Epithelial cell of proximal tubule (primary cell): ENCODE results near the gene TNKS1BP1. TPM values are rescaled to one million over a fixed set of nuclear protein-coding genes. Genes with fewer than 3 reads are reported as not detected.
"Not testable (repeated sequence)": the region's sequence is repeated elsewhere in the genome, so short reads cannot be mapped to it uniquely, and the experiment has no call there.

Experiments used
- DNase-seq: peaks from one replicate; pipeline ENCODE4 v3.0.0-alpha.2; 2011; ENCODE audit warnings: low read depth
- H3K4me3 ChIP-seq: 2 replicates; pipeline ENCODE4 v1.5.1; 2011; ENCODE audit warnings: low read depth, mild to moderate bottlenecking, low read length
- total RNA-seq: library from RNA; depleted of rRNA; stranded (reverse); fragments of >200 nt; gene quantifications from 2 replicates; pipeline ENCODE4 v1.2.3, GENCODE V29; 2015
- TF ChIP-seq, protein P1 (sequence below): conservative IDR thresholded peaks from 2 replicates; pipeline ENCODE4 v1.5.1; 2012; ENCODE audit warnings: low read depth, mild to moderate bottlenecking, low read length

TNKS1BP1 gene
- total RNA-seq, 1 donor from 2014 or later: 65.4 TPM

DNA sequence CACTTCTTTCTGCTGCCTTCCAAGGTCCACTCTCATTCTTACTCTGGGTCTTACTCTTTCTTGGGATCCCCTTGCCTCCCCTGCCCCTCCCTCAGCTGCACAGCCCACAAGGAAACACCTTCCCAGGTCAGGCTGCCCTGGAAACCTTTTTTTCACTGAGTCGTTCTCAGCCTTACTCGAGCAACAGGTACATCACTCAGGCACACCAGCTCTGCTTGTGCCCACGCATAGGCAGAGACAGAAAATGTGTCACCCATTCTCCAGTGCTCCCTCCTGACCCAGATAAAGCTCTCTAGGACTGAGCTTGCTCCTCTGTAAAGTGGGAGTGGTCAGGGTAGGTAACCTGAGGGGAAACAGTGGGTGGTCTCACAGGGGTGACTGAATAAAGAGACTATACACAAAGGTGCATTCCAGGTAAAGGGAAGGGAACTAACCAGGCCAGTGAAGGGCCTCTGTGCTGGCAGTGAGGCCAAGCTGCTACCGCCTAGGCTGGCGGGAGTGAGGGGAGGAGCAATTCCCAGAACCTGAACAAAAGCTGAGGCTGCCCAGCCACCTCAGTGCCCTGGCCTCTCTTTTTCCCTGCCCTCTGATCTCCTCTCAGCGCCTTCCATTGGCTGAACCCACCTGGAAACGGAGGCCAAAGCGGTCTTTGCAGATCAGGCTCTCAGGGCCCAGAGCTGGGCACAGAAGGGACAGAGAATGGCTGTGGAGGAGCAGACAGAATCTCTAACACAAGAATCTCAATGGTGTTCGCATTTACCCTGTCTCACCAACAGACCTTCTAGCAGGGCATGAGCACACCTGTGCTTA, 40.3 kb upstream of the TNKS1BP1 start:
- no peak overlapping the region for H3K4me3 ChIP-seq
- no peak for DNase-seq
- TF ChIP-seq, protein P1, sequence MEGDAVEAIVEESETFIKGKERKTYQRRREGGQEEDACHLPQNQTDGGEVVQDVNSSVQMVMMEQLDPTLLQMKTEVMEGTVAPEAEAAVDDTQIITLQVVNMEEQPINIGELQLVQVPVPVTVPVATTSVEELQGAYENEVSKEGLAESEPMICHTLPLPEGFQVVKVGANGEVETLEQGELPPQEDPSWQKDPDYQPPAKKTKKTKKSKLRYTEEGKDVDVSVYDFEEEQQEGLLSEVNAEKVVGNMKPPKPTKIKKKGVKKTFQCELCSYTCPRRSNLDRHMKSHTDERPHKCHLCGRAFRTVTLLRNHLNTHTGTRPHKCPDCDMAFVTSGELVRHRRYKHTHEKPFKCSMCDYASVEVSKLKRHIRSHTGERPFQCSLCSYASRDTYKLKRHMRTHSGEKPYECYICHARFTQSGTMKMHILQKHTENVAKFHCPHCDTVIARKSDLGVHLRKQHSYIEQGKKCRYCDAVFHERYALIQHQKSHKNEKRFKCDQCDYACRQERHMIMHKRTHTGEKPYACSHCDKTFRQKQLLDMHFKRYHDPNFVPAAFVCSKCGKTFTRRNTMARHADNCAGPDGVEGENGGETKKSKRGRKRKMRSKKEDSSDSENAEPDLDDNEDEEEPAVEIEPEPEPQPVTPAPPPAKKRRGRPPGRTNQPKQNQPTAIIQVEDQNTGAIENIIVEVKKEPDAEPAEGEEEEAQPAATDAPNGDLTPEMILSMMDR: no peak

DNA sequence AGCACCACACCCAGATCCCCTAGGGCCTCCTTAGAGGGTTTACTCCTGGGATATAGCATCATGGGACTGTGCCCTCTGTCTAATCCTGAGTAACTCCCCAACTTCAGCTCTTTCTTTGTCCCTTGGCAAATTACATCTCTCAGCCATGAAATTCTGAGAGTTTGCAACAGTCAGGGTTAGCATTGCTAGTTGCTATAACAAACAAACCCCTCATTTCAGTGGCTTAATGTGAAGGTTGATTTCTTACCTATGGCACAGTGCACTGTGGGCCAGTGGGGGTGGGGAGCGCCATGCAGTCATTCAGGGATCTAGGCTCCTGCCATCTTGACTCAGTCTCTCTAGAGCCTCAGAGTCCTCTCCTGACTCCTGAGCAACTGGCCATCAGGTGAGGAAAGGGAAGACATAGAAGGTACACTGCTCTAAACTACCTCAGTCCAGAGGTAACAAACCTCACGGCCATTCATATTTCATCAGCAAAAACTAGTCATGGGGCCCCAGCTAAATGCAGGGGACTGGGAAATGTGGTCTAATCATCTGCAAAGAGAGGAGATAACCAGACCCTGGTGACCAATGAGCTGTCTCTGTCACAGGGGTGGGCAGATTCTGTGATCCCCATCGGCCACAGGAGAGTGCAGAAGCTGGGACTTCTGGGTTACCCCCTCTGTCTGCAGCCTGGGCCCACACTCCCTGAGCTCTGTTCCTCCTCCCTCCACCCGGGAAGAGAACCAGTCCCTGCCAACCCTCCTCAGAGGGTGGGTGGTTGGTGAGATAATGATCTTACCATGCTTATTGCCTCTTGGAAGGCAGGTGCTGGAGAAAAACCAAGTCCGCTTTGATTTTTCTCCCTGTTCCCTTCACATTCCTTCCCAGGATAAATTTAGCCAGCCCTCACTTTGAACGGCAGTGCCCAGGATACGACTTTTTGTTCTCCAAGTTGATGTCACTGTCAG, 38.7 kb upstream of the TNKS1BP1 start:
- H3K4me3 ChIP-seq: no peak overlapping the region
- DNase-seq: no peak
- TF ChIP-seq, protein P1: no peak

DNA sequence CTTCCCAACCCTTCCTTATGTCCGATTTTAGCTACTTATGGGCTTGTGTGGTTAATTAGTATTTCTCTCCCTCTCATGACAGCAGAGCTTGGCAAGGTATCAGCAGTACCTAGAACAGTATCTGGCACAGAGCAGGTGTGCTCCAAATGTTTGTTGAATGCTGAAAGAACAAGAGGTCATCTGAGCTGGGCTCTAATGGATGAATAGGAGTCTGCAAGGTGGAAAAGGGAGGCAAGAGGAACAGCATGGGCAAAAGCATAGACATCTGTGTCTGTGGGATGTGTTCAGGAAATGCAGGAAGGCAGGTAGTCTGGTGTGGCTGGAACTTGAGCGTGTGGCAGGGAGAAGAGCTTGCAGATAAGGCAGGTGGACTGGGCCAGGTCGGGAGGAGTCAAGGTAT, 37.2 kb upstream of the TNKS1BP1 start:
- DNase-seq: no peak
- no peak overlapping the region for H3K4me3 ChIP-seq
- TF ChIP-seq, protein P1: no peak

DNA sequence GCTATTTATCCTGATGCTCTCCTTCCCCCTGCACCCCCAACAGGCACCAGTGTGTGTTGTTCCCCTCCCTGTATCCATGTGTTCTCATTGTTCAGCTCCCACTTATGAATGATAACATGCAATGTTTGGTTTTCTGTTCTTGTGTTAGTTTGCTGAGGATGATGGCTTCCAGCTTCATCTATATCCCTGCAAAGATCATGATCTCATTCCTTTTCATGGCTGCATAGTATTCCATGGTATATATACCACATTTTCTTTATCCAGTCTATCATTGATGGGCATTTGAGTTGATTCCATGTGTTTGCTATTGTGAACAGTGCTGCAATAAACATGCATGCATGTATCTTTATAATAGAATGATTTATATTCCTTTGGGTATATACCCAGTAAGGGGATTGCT, 36.7 kb upstream of the TNKS1BP1 start:
- H3K4me3 ChIP-seq, DNase-seq: not testable (repeated sequence)

DNA sequence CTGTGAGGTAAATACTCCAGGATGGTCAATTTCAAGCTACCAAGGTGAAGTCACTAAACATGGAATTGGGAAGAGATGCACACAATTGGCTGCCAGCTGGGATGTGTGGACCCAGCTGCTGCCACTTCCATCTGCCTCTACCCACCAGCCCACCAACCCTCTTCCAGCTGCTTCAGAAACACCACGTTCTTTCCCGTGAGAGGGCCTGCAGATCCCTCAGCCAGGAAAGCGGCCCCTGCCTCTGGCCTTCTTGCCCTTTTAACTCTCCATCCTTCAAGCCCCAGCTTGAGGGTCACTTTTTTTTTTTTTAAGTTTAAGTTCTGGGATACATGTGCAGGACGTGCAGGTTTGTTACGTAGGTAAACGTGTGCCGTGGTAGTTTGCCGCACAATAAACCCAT, 36.2 kb upstream of the TNKS1BP1 start:
- no peak for DNase-seq
- no peak overlapping the region for H3K4me3 ChIP-seq
- TF ChIP-seq, protein P1: no peak

DNA sequence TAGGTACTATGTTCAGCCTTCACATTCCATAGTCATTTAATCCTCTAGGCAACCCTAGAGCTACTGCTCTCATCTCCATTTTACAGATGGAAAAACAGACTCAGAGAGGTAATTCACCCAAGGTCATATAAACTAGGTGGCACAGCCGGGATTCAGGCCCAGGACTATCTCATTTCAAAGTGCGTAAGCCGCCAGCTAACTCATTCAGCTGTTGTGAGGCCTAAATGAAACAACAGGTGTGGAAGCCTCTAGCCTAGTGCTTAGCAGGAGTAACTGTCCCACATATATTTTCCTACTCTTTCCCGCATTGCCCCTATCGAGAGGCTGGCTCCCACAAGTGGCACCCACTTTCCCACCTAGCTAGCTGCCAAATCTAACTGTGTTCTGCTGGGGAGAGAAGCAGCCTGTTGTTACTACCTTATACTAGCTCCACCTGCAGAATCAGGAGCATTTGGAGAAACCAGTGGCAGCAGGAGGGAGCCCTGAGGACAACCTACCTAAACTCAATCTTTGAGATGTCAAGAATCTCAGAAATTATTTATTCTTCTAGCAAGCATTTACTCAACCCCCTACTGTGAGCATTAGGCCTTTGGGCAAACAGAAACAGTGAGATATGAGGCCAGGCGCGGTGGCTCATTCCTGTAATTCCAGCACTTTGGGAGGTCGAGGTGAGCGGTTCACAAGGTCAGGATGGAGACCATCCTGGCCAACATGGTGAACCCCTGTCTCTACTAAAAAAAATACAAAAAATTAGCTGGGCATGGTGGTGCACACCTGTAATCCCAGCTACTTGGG, 35.3 kb upstream of the TNKS1BP1 start:
- DNase-seq: no peak
- no peak overlapping the region for H3K4me3 ChIP-seq
- TF ChIP-seq, protein P1: no peak

DNA sequence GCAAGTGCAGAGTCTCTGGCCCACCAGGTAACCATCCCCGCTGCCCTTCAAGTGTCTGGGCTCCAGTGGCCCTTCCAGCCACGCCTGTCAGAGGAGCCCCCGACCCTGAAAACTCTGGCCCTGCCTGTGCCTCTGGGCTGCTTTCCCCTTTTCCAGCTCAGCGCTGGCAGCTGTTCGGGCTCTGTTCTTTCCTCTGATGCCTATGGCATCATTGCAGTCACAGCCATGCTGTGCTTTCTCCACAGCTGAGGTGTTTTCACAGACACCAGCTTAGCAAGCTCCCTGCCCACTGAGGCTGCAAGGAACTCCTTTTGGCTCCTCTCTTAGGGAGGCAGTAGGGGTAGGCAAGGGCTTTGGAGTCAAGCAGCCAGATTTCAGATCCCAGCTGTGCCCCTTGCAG, 34.6 kb upstream of the TNKS1BP1 start:
- DNase-seq: no peak
- no peak overlapping the region for H3K4me3 ChIP-seq
- TF ChIP-seq, protein P1: no peak
